A673 (cell line): ENCODE data around the gene MIEN1. TPM values are rescaled to one million over a fixed set of nuclear protein-coding genes. Genes with fewer than 3 reads are reported as not detected.
"Not testable (repeated sequence)": the region's sequence is repeated elsewhere in the genome, so short reads cannot be mapped to it uniquely, and the experiment has no call there.

Experiments
- BruUV-seq: library from RNA; stranded (reverse); fragments of 400-500 nt; replicated peaks from 2 replicates; lab custom pipeline; 2021; lab: Mats Ljungman, UMichigan
- CTCF ChIA-PET: fragments of 300-600 bp; sonication (Branson Sonifier 250); formaldehyde crosslinking; loops from one replicate; lab custom pipeline; 2022; ENCODE audit warnings: antibody characterized with exemption; lab: Charles Lee
- POLR2A ChIA-PET: fragments of 300-600 bp; sonication (Branson Sonifier 250); formaldehyde crosslinking; loops from one replicate; lab custom pipeline; 2022; ENCODE audit warnings: antibody characterized with exemption; ENCODE audit not compliant: low non-redundant PET; lab: Charles Lee
- DNase-seq: peaks from one replicate; pipeline ENCODE4 v3.0.0-alpha.2; 2015; ENCODE audit warnings: low spot score
- H3K27ac ChIP-seq: fragments of 200-600 bp; sonication (generic); 2 replicates; pipeline ENCODE4 v1.5.1; 2016; ENCODE audit warnings: mixed run types, low read depth, mild to moderate bottlenecking, mixed read lengths, antibody characterized with exemption, low read length; ENCODE audit not compliant: poor library complexity, severe bottlenecking
- H3K27me3 ChIP-seq: fragments of 200-600 bp; sonication (generic); replicated peaks from 2 replicates; pipeline ENCODE4 v1.6.1; 2017; ENCODE audit warnings: mixed run types, low read depth, mild to moderate bottlenecking, mixed read lengths, antibody characterized with exemption, low read length; ENCODE audit not compliant: insufficient read depth, poor library complexity
- H3K36me3 ChIP-seq: fragments of 200-600 bp; sonication (generic); 2 replicates; pipeline ENCODE4 v1.6.1; 2016; ENCODE audit warnings: mixed run types, mild to moderate bottlenecking, mixed read lengths, antibody characterized with exemption, low read length; ENCODE audit not compliant: insufficient read depth, poor library complexity, severe bottlenecking
- H3K4me1 ChIP-seq: fragments of 200-600 bp; sonication (generic); 2 replicates; pipeline ENCODE4 v1.6.1; 2017; ENCODE audit warnings: mixed run types, mild to moderate bottlenecking, mixed read lengths, antibody characterized with exemption, low read length; ENCODE audit not compliant: insufficient read depth, poor library complexity, severe bottlenecking
- H3K4me3 ChIP-seq: fragments of 200-600 bp; sonication (generic); 2 replicates; pipeline ENCODE4 v1.5.1; 2016; ENCODE audit warnings: low read depth, mixed run types, mild to moderate bottlenecking, mixed read lengths, low read length; ENCODE audit not compliant: poor library complexity, severe bottlenecking
- H3K9me3 ChIP-seq: fragments of 200-600 bp; sonication (generic); 2 replicates; pipeline ENCODE4 v1.6.1; 2016; ENCODE audit warnings: mixed run types, low read depth, mild to moderate bottlenecking, mixed read lengths, antibody characterized with exemption, low read length; ENCODE audit not compliant: poor library complexity, severe bottlenecking
- EZH2 ChIP-seq: fragments of 200-600 bp; sonication (generic); IDR thresholded peaks from 2 replicates; pipeline ENCODE4 v1.6.1; 2017; ENCODE audit warnings: borderline replicate concordance, low read depth, mild to moderate bottlenecking, mixed read lengths, antibody characterized with exemption, low read length; ENCODE audit not compliant: poor library complexity, severe bottlenecking
- intact Hi-C: fragments of 100-400 bp; cut with micrococcal nuclease; formaldehyde crosslinking; loops from one replicate; pipeline ENCODE4 v1.10.0; 2022; ENCODE audit not compliant: unreplicated experiment
- total RNA-seq: library from RNA; stranded (reverse); gene quantifications from 2 replicates; pipeline ENCODE4 v1.2.3, GENCODE V29; 2021
- TF ChIP-seq, protein P1 (sequence below): fragments of 300-800, 200-600 bp; sonication (generic); conservative IDR thresholded peaks from 2 replicates; pipeline ENCODE4 v1.5.1; 2017; ENCODE audit warnings: low read depth, mild to moderate bottlenecking, antibody characterized with exemption, low read length, moderate library complexity, mixed read lengths

Gene MIEN1
- total RNA-seq, 1 experiment from 2014 or later, result 30.5 TPM

DNA sequence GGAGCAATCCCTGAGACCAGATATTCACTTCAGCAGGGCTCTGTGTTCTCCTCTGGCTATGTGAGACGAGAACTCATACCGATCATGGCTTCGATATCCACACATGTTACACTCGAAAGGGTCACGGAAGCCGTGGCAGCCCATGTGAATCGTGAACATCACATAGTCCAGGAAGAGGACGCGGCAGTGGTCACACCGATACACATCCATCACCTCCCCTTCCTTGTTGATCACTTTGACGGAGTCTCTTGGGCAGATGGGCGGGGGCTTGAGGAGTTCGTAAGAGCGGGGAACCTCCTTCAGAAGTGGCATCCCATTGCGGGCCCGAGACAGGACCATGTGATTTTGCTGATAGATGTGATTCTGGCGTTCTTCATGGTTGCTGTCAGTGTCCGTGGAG, 35.4 kb upstream of the MIEN1 start:
- DNase-seq, result no peak
- Histone ChIP-seq H3K9me3 (no peaks in the 10 kb centered on the region), H3K27ac (no peak overlapping the region), H3K27me3 (peaks cover 4% of the 10 kb centered on the region), H3K36me3 (no peaks in the 10 kb centered on the region), H3K4me3 (no peak overlapping the region), H3K4me1 (no peaks in the 10 kb centered on the region)
- no TSS peak for BruUV-seq
- no peak for TF ChIP-seq EZH2
- TF ChIP-seq, protein P1, sequence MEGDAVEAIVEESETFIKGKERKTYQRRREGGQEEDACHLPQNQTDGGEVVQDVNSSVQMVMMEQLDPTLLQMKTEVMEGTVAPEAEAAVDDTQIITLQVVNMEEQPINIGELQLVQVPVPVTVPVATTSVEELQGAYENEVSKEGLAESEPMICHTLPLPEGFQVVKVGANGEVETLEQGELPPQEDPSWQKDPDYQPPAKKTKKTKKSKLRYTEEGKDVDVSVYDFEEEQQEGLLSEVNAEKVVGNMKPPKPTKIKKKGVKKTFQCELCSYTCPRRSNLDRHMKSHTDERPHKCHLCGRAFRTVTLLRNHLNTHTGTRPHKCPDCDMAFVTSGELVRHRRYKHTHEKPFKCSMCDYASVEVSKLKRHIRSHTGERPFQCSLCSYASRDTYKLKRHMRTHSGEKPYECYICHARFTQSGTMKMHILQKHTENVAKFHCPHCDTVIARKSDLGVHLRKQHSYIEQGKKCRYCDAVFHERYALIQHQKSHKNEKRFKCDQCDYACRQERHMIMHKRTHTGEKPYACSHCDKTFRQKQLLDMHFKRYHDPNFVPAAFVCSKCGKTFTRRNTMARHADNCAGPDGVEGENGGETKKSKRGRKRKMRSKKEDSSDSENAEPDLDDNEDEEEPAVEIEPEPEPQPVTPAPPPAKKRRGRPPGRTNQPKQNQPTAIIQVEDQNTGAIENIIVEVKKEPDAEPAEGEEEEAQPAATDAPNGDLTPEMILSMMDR, result no peak
- CTCF ChIA-PET, result no interaction called here
- intact Hi-C loops, result no loop called here
- POLR2A ChIA-PET, result no interaction called here

DNA sequence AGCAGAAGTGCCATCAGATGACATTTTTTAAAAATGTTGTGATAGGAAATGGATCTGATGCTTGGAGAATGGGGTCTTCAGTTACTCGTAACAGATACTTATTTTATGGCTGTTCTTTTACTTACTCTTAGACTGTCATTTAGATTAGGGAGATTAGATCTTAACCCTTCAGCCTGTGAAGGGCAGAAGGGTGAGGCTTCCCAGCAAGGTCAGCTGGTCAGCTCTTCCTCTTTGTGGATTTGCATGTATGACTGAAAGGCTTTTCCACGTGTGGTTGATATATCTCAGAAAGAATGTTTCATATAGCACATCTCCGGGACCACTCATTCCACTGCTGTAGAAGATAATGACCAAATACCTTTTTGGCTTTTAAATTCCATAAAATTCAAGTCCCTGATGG, 34.8 kb upstream of the MIEN1 start:
- DNase-seq, result no peak
- TF ChIP-seq, protein P1, result no peak
- BruUV-seq, result no TSS peak
- H3K27ac ChIP-seq, result no peak overlapping the region
- no peaks in the 10 kb centered on the region for H3K9me3 ChIP-seq
- intact Hi-C loops, result no loop called here
- ChIA-PET CTCF (no interaction called here), POLR2A (no interaction called here)
- H3K4me1 ChIP-seq, result no peaks in the 10 kb centered on the region
- peaks cover 4% of the 10 kb centered on the region for H3K27me3 ChIP-seq
- no peak overlapping the region for H3K4me3 ChIP-seq
- H3K36me3 ChIP-seq, result no peaks in the 10 kb centered on the region

- POLR2A ChIA-PET, intact Hi-C loops, H3K27me3 ChIP-seq, H3K27ac ChIP-seq, BruUV-seq, DNase-seq, H3K9me3 ChIP-seq, H3K4me1 ChIP-seq, H3K36me3 ChIP-seq, CTCF ChIA-PET, H3K4me3 ChIP-seq: not testable (repeated sequence)
Observed at GRCh38 chr17:39764171-39764570, 33.8 kb upstream of the MIEN1 start.

- Histone ChIP-seq H3K4me3 (no peak overlapping the region), H3K36me3 (no peaks in the 10 kb centered on the region), H3K4me1 (no peaks in the 10 kb centered on the region), H3K9me3 (no peaks in the 10 kb centered on the region), H3K27me3 (peaks cover 4% of the 10 kb centered on the region), H3K27ac (no peak overlapping the region)
- TF ChIP-seq, protein P1, result no peak
- ChIA-PET CTCF (no interaction called here), POLR2A (no interaction called here)
- intact Hi-C loops, result no loop called here
- BruUV-seq, result no TSS peak
- no peak for DNase-seq
Observed at GRCh38 chr17:39763051-39763820, 32.9 kb upstream of the MIEN1 start.
